Ovary (tissue), 9 donors: ENCODE measurements around the gene PASK. TPM values are rescaled to one million over a fixed set of nuclear protein-coding genes. Genes with fewer than 3 reads are reported as not detected.
"Not testable (repeated sequence)": the region's sequence is repeated elsewhere in the genome, so short reads cannot be mapped to it uniquely, and the experiment has no call there.

Experiments used
- DNase-seq, 5 donors: peaks; one replicate each; pipeline ENCODE4 v3.0.0-alpha.2; 2019 to 2020
- H3K27ac ChIP-seq, 2 donors: fragments of 200-600 bp; one replicate each; pipeline versions ENCODE4 v1.5.1 to v1.8.0; 2019 to 2022
- H3K27me3 ChIP-seq: fragments of 200-600 bp; one replicate; pipeline ENCODE4 v1.8.0; 2022
- H3K36me3 ChIP-seq: fragments of 200-600 bp; sonication (generic); one replicate; pipeline ENCODE4 v1.5.1; 2019
- H3K4me1 ChIP-seq: one replicate; pipeline ENCODE4 v1.8.1; 2013; ENCODE audit warnings: mild to moderate bottlenecking, moderate library complexity; ENCODE audit not compliant: insufficient read depth
- H3K4me3 ChIP-seq: fragments of 200-600 bp; sonication (generic); one replicate; pipeline ENCODE4 v1.5.1; 2017
- H3K9me3 ChIP-seq, 2 donors: fragments of 200-600 bp in 1 of 2; sonication (generic) in 1 of 2; one replicate each; pipeline versions ENCODE4 v1.5.1 to v1.8.1; 2013 to 2019; ENCODE audit warnings: mild to moderate bottlenecking in 1 of 2, moderate library complexity in 1 of 2
- EP300 ChIP-seq: sonication (generic); formaldehyde crosslinking; IDR thresholded peaks from one replicate; pipeline ENCODE4 v1.6.1; 2017; ENCODE audit warnings: antibody characterized with exemption
- POLR2A ChIP-seq: fragments of 450-650 bp; IDR thresholded peaks from one replicate; pipeline ENCODE4 v1.6.1; 2017; ENCODE audit warnings: antibody characterized with exemption, mild to moderate bottlenecking, moderate library complexity
- WGBS, 3 donors: extraction: QIAGEN DNeasy Blood & Tissue Kit in 1 of 3; methylation state at CpG; one replicate each; pipeline versions ENCODE4 v1.1.5 to v1.1.7; 2013 to 2017; 5-methylcytosine and 5-hydroxymethylcytosine counted together
- intact Hi-C, 4 donors: fragments of 100-400 bp; cut with DNase I; formaldehyde crosslinking; loops; one replicate each; pipeline versions ENCODE4 v1.11.0 to v1.15.1; 2022 to 2023
- polyA plus RNA-seq, 2 donors: library from polyadenylated mRNA; stranded (reverse); fragments of 200-250 nt in 1 of 2; fragments of 350-450 nt in 1 of 2; fragmentation: Illumina TruSeq in 1 of 2; extraction: RNeasy Lipid Tissue Mini Kit (QIAGEN cat#74804) in 1 of 2; gene quantifications; one replicate each; pipeline ENCODE4 v1.2.3, GENCODE V29; 2013 to 2014
- total RNA-seq, 7 donors: library from RNA; depleted of rRNA in 2 of 7; stranded (reverse); fragments of >200 nt in 2 of 7; fragmentation: NEBNext Ultra II Directional in 3 of 7; extraction: Animal tissue kit (Norgen Biotek cat#: 25700) in 3 of 7; gene quantifications; one replicate each; pipeline versions ENCODE4 v1.1.0 to v1.2.4, GENCODE V29; 2016 to 2023
- TF ChIP-seq, protein P1 (sequence below), 3 donors: fragments of 450-650 bp in 2 of 3; fragments of 200-600 bp in 1 of 3; IDR thresholded peaks; one replicate each; pipeline versions ENCODE4 v1.5.1 to v1.8.0; 2016 to 2022; ENCODE audit warnings: antibody characterized with exemption in 3 of 3, mild to moderate bottlenecking in 1 of 3
- donor health status: DM: no; HTN: no; CAD: no; lungs with moderate emphysema.
- donor health status: DM: no; HTN: no; CAD: no.
- donor health status: Bipolar disorder and iron deficiency.
- donor health status: DM: yes; HTN: yes; CAD: no.
- donor health status: DM: no; HTN: no; CAD: no.
- donor health status: DM: yes; HTN: yes; CAD: no.

PASK gene
- total and polyA plus RNA-seq, 9 donors: 2.4 to 13.4 (median 7.4) TPM

DNA sequence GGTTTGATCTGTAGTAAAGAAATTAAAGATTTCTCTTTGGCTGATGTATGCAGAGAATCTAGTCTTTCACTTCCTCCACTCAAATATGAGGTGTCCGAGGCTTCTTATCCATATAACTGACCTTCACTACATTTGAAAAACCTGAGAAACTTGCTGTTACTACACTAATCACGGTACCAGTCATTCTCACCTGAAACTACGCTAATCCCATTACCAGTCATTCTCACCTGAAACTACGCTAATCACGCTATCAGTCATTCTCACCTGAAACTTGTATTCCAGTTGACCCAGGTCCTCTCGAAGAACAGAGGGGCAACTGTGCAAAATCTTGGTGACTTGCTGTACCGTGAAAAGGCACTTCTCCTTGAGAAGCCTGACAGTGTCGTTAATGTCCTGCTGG is 52.3 kb downstream of the PASK start:
- TF ChIP-seq POLR2A (no peak), EP300 (no peak)
- TF ChIP-seq, protein P1, sequence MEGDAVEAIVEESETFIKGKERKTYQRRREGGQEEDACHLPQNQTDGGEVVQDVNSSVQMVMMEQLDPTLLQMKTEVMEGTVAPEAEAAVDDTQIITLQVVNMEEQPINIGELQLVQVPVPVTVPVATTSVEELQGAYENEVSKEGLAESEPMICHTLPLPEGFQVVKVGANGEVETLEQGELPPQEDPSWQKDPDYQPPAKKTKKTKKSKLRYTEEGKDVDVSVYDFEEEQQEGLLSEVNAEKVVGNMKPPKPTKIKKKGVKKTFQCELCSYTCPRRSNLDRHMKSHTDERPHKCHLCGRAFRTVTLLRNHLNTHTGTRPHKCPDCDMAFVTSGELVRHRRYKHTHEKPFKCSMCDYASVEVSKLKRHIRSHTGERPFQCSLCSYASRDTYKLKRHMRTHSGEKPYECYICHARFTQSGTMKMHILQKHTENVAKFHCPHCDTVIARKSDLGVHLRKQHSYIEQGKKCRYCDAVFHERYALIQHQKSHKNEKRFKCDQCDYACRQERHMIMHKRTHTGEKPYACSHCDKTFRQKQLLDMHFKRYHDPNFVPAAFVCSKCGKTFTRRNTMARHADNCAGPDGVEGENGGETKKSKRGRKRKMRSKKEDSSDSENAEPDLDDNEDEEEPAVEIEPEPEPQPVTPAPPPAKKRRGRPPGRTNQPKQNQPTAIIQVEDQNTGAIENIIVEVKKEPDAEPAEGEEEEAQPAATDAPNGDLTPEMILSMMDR (IDR thresholded peaks at IDR 0.05): no peak
- no peaks in the 10 kb centered on the region for H3K27me3 ChIP-seq
- no peaks in the 10 kb centered on the region for H3K9me3 ChIP-seq
- DNase-seq: no peak
- no peak overlapping the region for H3K27ac ChIP-seq
- peaks cover 4% of the 10 kb centered on the region for H3K4me1 ChIP-seq
- intact Hi-C loops: no loop called here
- 83 to 90% (median 86%) methylated on average over 8 of the region's 8 CpGs for WGBS, 3 donors
- H3K4me3 ChIP-seq: no peak overlapping the region
- no peaks in the 10 kb centered on the region for H3K36me3 ChIP-seq

- H3K9me3 ChIP-seq: no peaks in the 10 kb centered on the region
- WGBS, 3 donors: 81 to 86% (median 83%) methylated on average over 14 of the region's 14 CpGs
- H3K4me3 ChIP-seq: no peak overlapping the region
- H3K4me1 ChIP-seq: no peaks in the 10 kb centered on the region
- intact Hi-C loops: no loop called here
- DNase-seq: no peak
- no peak overlapping the region for H3K27ac ChIP-seq
- H3K36me3 ChIP-seq: no peaks in the 10 kb centered on the region
- TF ChIP-seq, protein P1 (IDR thresholded peaks at IDR 0.05): no peak
- TF ChIP-seq EP300 (no peak), POLR2A (no peak)
- H3K27me3 ChIP-seq: no peaks in the 10 kb centered on the region
Observed at GRCh38 chr2:241095594-241096290, 53.5 kb downstream of the PASK start.

DNA sequence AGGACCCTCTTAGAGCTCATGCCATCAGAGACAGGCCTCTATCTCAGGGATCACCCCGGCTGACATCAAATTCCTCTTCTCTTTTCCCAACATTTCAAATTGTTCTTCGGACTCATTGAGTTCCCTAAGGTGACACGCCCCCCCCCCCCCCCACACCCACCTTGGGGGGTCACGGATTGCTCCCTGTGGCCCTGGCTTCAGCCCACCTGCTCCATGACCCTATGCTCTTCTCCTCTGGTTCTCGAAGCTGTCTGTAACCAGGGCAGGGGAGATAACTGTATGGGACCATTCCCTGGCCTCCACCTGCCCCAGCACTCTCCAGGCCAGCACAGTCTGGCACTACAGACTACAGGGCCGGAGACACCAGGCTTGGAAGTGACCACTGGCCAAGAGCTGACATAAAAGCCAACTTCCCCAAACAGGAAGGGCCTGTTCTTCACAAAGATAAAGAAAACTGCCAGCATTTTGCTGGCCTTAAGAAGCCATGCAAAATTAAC is 54.3 kb downstream of the PASK start:
- Histone ChIP-seq H3K4me1 (no peaks in the 10 kb centered on the region), H3K36me3 (no peaks in the 10 kb centered on the region), H3K27me3 (no peaks in the 10 kb centered on the region), H3K4me3 (no peak overlapping the region), H3K27ac (no peak overlapping the region), H3K9me3 (no peaks in the 10 kb centered on the region)
- TF ChIP-seq EP300: no peak
- no peak for TF ChIP-seq POLR2A
- TF ChIP-seq, protein P1 (IDR thresholded peaks at IDR 0.05): no peak
- 67 to 78% (median 75%) methylated on average over 6 of the region's 6 CpGs for WGBS, 3 donors
- intact Hi-C loops: no loop called here
- no peak for DNase-seq

GRCh38 chr2:241094172-241094571 is 55.1 kb downstream of the PASK start:
- H3K4me3 ChIP-seq: no peak overlapping the region
- TF ChIP-seq EP300 (no peak), POLR2A (no peak)
- H3K36me3 ChIP-seq: no peaks in the 10 kb centered on the region
- DNase-seq: no peak
- intact Hi-C loops: no loop called here
- no peak overlapping the region for H3K27ac ChIP-seq
- H3K9me3 ChIP-seq: no peaks in the 10 kb centered on the region
- 86 to 88% (median 88%) methylated on average over 7 of the region's 7 CpGs for WGBS, 3 donors
- no peaks in the 10 kb centered on the region for H3K4me1 ChIP-seq
- H3K27me3 ChIP-seq: no peaks in the 10 kb centered on the region

- H3K27ac ChIP-seq, H3K36me3 ChIP-seq, intact Hi-C loops, H3K4me3 ChIP-seq, H3K9me3 ChIP-seq, H3K27me3 ChIP-seq, DNase-seq, H3K4me1 ChIP-seq: not testable (repeated sequence)
- WGBS, 3 donors: 76 to 78% (median 76%) methylated on average over 10 of the region's 10 CpGs
Observed at GRCh38 chr2:241093133-241093781, 56.0 kb downstream of the PASK start.
